CD4-positive, alpha-beta T cell treated with Interleukin-6 at 100 ng/mL for 8 hours (primary cell): ENCODE data around the gene WDR73.
"Not testable (repeated sequence)": the region's sequence is repeated elsewhere in the genome, so short reads cannot be mapped to it uniquely, and the experiment has no call there.

ENCODE experiments used
- DNase-seq: peaks from one replicate; pipeline ENCODE4 v3.0.0-alpha.2; 2020; ENCODE audit warnings: mixed read lengths, low spot score

Gene WDR73

GRCh38 chr15:84657748-84658079 lies 3.6 kb upstream of the WDR73 start:
- DNase-seq = no peak

GRCh38 chr15:84656972-84657371 lies 2.9 kb upstream of the WDR73 start:
- no peak for DNase-seq

- peak; percentile 80 for DNase-seq
These were observed 788 bp upstream of the WDR73 start for GRCh38 chr15:84654689-84655453.

- DNase-seq = no peak
These were observed 536 bp downstream of the WDR73 start for GRCh38 chr15:84653584-84653909.

- DNase-seq = no peak
These were observed 4.4 kb downstream of the WDR73 start for GRCh38 chr15:84649706-84650105.

GRCh38 chr15:84648539-84648938 lies 5.5 kb downstream of the WDR73 start:
- DNase-seq = no peak

GRCh38 chr15:84647726-84648125 lies 6.4 kb downstream of the WDR73 start:
- DNase-seq = no peak

- DNase-seq = no peak
These were observed 8.1 kb downstream of the WDR73 start for GRCh38 chr15:84645997-84646396.

- DNase-seq = no peak
These were observed 8.6 kb downstream of the WDR73 start for GRCh38 chr15:84645496-84645895.

GRCh38 chr15:84643838-84644237 lies 10.2 kb downstream of the WDR73 start:
- DNase-seq = no peak

- DNase-seq = not testable (repeated sequence)
These were observed 11.4 kb downstream of the WDR73 start for GRCh38 chr15:84642640-84643039.

- DNase-seq = not testable (repeated sequence)
These were observed 12.2 kb downstream of the WDR73 start for GRCh38 chr15:84641871-84642270.

- peak; percentile 18 for DNase-seq
These were observed 16.0 kb downstream of the WDR73 start for GRCh38 chr15:84638103-84638502.

- no peak for DNase-seq
These were observed 19.8 kb downstream of the WDR73 start for GRCh38 chr15:84634228-84634837.

GRCh38 chr15:84633311-84634227 lies 20.5 kb downstream of the WDR73 start:
- DNase-seq = peak; percentile 58

GRCh38 chr15:84631706-84632272 lies 22.3 kb downstream of the WDR73 start:
- no peak for DNase-seq

- DNase-seq = no peak
These were observed 25.1 kb downstream of the WDR73 start for GRCh38 chr15:84629033-84629432.

- DNase-seq = no peak
These were observed 29.0 kb downstream of the WDR73 start for GRCh38 chr15:84625123-84625522.

- no peak for DNase-seq
These were observed 29.7 kb downstream of the WDR73 start for GRCh38 chr15:84624359-84624758.

GRCh38 chr15:84621358-84621979 lies 32.6 kb downstream of the WDR73 start:
- DNase-seq = no peak

- no peak for DNase-seq
These were observed 33.5 kb downstream of the WDR73 start for GRCh38 chr15:84620626-84621025.

GRCh38 chr15:84616235-84616634 lies 37.8 kb downstream of the WDR73 start:
- DNase-seq = no peak
